GM18907 (cell line): ENCODE results near the gene KLF16.
"Not testable (repeated sequence)": the region's sequence is repeated elsewhere in the genome, so short reads cannot be mapped to it uniquely, and the experiment has no call there.

ENCODE experiments used
- ATAC-seq: cut with Tn5 transposase; IDR thresholded peaks from one replicate; pipeline ENCODE4 v1.9.1; 2021; ENCODE audit warnings: mild to moderate bottlenecking, moderate library complexity; ENCODE audit not compliant: unreplicated experiment

KLF16 gene

DNA sequence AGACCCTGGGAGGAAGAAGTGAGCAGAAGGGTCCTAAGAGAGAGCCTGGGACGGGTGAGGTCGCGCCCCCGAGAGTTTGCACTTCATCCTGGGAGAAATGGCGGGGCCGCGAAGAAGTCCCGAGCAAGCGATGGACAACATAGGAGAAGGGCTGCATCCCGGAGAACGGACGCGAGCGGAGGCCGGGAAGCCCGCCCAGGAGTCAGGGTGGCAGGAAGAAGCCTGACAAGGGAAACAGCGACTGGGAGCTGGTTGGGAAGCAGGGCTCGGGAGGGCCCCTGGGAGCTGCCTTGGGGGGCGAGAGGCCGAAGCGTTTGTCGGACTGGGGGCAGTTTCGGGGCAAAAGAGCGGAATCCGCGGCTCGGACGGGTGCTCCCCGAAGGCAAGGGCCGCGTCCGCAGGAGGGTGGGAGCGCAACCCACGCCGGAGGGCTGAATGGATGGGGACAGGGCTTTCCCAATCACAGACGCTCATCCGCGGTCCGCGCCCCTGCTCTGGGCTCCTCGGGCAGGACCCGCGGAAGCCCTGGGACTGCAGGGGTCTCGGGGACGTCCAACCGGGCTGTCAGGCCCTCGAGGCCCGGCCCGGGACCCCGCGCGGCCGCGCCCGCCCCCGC, 21.4 kb upstream of the KLF16 start:
- peak; percentile 5 for ATAC-seq

- no peak for ATAC-seq
These were observed 20.9 kb upstream of the KLF16 start for GRCh38 chr19:1884291-1884718.

GRCh38 chr19:1883784-1884183, 20.4 kb upstream of the KLF16 start:
- no peak for ATAC-seq

GRCh38 chr19:1882786-1883692, 19.7 kb upstream of the KLF16 start:
- ATAC-seq = no peak

GRCh38 chr19:1882089-1882785, 18.9 kb upstream of the KLF16 start:
- no peak for ATAC-seq

- not testable (repeated sequence) for ATAC-seq
These were observed 18.2 kb upstream of the KLF16 start for GRCh38 chr19:1881393-1882088.

- no peak for ATAC-seq
These were observed 17.4 kb upstream of the KLF16 start for GRCh38 chr19:1880611-1881392.

GRCh38 chr19:1879982-1880381, 16.6 kb upstream of the KLF16 start:
- not testable (repeated sequence) for ATAC-seq

GRCh38 chr19:1878583-1878982, 15.2 kb upstream of the KLF16 start:
- not testable (repeated sequence) for ATAC-seq

GRCh38 chr19:1877280-1877660, 13.9 kb upstream of the KLF16 start:
- not testable (repeated sequence) for ATAC-seq

- ATAC-seq = peak; percentile 8
These were observed 13.3 kb upstream of the KLF16 start for GRCh38 chr19:1876496-1877279.

DNA sequence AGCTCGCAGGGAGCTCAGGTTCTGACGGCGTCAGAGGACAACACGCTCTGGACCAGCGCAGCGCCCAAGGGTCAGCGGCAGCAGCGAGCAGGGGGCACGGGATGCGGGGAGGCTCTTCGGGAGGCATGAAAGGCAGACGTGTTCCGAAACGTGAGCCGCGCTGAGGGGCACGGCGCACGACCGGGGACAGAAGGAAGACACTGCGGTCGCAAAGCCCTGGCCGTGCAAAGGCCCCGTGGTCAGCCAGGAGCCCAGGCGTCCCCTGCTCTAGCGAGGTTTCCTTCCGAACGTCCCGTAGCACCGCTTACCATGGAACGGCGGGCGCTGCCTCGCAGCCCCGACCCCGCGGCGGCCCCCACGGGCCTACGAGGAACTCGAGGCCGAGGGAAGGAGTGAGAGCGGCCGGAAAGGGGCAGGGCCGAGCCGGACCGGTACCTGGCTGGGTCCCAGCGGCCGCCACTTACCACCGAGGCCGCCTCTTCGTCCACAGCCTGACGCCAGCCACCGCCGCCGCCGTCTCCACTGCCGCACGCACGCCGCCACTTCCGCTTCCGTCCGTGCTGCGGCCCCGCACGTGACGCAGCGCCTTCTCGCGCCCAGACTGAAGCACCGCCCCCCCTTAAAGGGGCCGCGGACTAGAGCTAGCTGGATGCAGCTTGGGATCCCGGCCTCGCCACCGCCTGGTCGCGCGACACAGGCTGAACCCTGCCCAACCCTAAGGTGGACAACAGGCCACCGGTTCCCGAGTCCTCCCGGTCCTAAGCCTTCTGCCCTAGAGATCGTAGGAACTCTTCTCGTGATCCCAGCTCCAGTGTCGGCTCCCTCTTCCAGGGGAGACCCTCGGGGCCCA, 12.5 kb upstream of the KLF16 start:
- ATAC-seq = peak; percentile 88

DNA sequence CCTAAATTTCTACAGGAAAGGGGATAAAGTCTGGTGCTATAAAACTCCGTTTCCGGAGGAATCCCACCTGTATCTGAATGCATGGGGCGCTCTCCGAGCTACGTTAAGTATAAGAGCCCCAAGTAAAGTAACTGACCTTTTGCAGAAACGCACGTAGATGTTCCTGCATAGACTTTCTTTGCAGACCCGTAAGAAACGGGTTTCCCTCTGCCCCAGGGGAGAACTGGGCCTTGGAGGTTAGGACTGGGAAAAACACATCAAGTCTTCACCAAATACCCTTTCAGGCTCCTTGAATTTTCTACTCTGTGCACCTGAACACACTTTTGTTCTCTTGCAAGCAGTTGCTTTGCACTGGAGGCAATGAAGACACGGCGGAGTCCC, 11.9 kb upstream of the KLF16 start:
- ATAC-seq = not testable (repeated sequence)

DNA sequence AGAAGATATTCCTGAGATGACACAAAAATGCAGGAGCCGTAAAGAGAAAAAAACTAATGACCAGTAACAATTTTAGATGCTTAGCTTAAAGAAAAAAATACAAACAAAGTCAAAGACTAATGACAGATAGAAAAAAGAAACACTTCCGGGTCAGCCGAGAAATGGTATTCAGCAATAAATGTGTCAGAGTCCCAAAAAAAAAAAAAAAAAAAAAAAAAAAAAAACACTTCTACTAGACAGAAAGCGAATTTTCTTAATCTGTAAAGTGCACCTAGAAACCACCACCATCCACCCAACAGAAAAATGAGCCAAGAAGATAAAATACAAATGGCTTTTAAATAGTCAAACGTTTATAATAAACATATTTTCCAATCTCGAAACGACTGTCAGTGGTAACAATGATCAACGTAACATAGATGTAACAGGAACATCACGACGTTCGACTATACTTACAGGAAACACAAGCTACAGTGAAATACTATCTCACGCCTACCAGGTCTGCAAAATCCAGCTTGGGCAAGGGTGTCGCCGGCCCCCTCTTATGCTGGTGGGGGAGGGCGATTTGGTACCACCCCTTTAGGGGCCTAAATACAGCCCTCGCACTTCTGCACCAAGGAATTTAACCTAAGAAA, 11.3 kb upstream of the KLF16 start:
- ATAC-seq = no peak

- no peak for ATAC-seq
These were observed 10.4 kb upstream of the KLF16 start for GRCh38 chr19:1873524-1874473.

GRCh38 chr19:1872807-1873523, 9.6 kb upstream of the KLF16 start:
- no peak for ATAC-seq
